KMS-11 (cell line): ENCODE measurements around the gene NUSAP1.

Source experiments
- H2AFZ ChIP-seq: fragments of 200-600 bp; sonication (generic); 2 replicates; pipeline ENCODE4 v1.6.1; 2016; ENCODE audit warnings: antibody characterized with exemption, mixed run types, low read depth
- H3K27ac ChIP-seq: fragments of 200-600 bp; sonication (generic); 2 replicates; pipeline ENCODE4 v1.6.1; 2016; ENCODE audit warnings: mild to moderate bottlenecking, mixed run types
- H3K27me3 ChIP-seq: fragments of 200-600 bp; sonication (generic); 2 replicates; pipeline ENCODE4 v1.6.1; 2017; ENCODE audit warnings: mild to moderate bottlenecking, low read depth, mixed run types, moderate library complexity; ENCODE audit not compliant: insufficient read depth
- H3K36me3 ChIP-seq: fragments of 200-600 bp; sonication (generic); 2 replicates; pipeline ENCODE4 v1.6.1; 2017; ENCODE audit warnings: mild to moderate bottlenecking, mixed run types; ENCODE audit not compliant: insufficient read depth
- H3K4me1 ChIP-seq: fragments of 200-600 bp; sonication (generic); 2 replicates; pipeline ENCODE4 v1.6.1; 2016; ENCODE audit warnings: mild to moderate bottlenecking, low read depth, mixed run types; ENCODE audit not compliant: poor library complexity, severe bottlenecking
- H3K4me2 ChIP-seq: fragments of 200-600 bp; sonication (generic); 2 replicates; pipeline ENCODE4 v1.7.0; 2016; ENCODE audit warnings: mild to moderate bottlenecking, mixed run types
- H3K4me3 ChIP-seq: fragments of 200-600 bp; sonication (generic); IDR thresholded peaks from 2 replicates; pipeline ENCODE4 v1.6.1; 2017; ENCODE audit warnings: low read depth, low read length, mixed read lengths; ENCODE audit not compliant: insufficient read depth
- H3K79me2 ChIP-seq: fragments of 200-600 bp; sonication (generic); 2 replicates; pipeline ENCODE4 v1.6.1; 2016; ENCODE audit warnings: low read depth, mixed run types; ENCODE audit not compliant: insufficient read depth
- H3K9ac ChIP-seq: fragments of 200-600 bp; sonication (generic); 2 replicates; pipeline ENCODE4 v1.6.1; 2016; ENCODE audit warnings: mild to moderate bottlenecking, mixed run types
- H4K20me1 ChIP-seq: fragments of 200-600 bp; sonication (generic); 2 replicates; pipeline ENCODE4 v1.6.1; 2016; ENCODE audit warnings: mild to moderate bottlenecking, mixed run types; ENCODE audit not compliant: insufficient read depth
- CTCF ChIP-seq: fragments of 200-600 bp; sonication (generic); conservative IDR thresholded peaks from 2 replicates; pipeline ENCODE4 v1.6.1; 2017; ENCODE audit warnings: low read depth, mild to moderate bottlenecking, antibody characterized with exemption, low read length, moderate library complexity, mixed read lengths

NUSAP1 gene

GRCh38 chr15:41347236-41347635 lies 14.6 kb downstream of the NUSAP1 start:
- no peaks in the 10 kb centered on the region for H4K20me1 ChIP-seq
- H3K27me3 ChIP-seq, result no peaks in the 10 kb centered on the region
- no peak overlapping the region for H3K27ac ChIP-seq
- TF ChIP-seq CTCF, result no peak
- peaks cover 4% of the 10 kb centered on the region for H3K4me1 ChIP-seq
- H3K4me3 ChIP-seq, result no peak overlapping the region
- H3K9ac ChIP-seq, result no peak overlapping the region
- no peak overlapping the region for H3K4me2 ChIP-seq
- H3K79me2 ChIP-seq, result peaks cover 37% of the 10 kb centered on the region; the same call in 1 of the 2 replicates
- no peak overlapping the region for H2AFZ ChIP-seq
- H3K36me3 ChIP-seq, result peaks cover 23% of the 10 kb centered on the region; the same call in 1 of the 2 replicates

GRCh38 chr15:41350057-41350717 lies 17.5 kb downstream of the NUSAP1 start:
- Histone ChIP-seq H2AFZ (no peak overlapping the region), H3K9ac (no peak overlapping the region), H3K4me1 (peaks cover 7% of the 10 kb centered on the region), H4K20me1 (no peaks in the 10 kb centered on the region), H3K79me2 (0 out of 2 replicates have a peak, but pooled peaks cover 9% of the 10 kb centered on the region), H3K27ac (no peak overlapping the region), H3K36me3 (peaks cover 14% of the 10 kb centered on the region; the same call in 1 of the 2 replicates), H3K27me3 (no peaks in the 10 kb centered on the region), H3K4me2 (no peak overlapping the region), H3K4me3 (no peak overlapping the region)
- no peak for TF ChIP-seq CTCF

- Histone ChIP-seq H3K9ac (no peak overlapping the region), H4K20me1 (no peaks in the 10 kb centered on the region), H3K27me3 (no peaks in the 10 kb centered on the region), H3K4me1 (peaks cover 7% of the 10 kb centered on the region), H3K36me3 (peaks cover 12% of the 10 kb centered on the region; the same call in 1 of the 2 replicates), H3K4me2 (no peak overlapping the region), H3K4me3 (no peak overlapping the region), H3K27ac (no peak overlapping the region), H3K79me2 (0 out of 2 replicates have a peak, but pooled peaks cover 2% of the 10 kb centered on the region), H2AFZ (no peak overlapping the region)
- TF ChIP-seq CTCF, result no peak
Measured at GRCh38 chr15:41354371-41354770, 21.7 kb downstream of the NUSAP1 start.

- no peak for TF ChIP-seq CTCF
- H3K4me2 ChIP-seq, result no peak overlapping the region
- no peak overlapping the region for H3K4me3 ChIP-seq
- H4K20me1 ChIP-seq, result no peaks in the 10 kb centered on the region
- H3K27ac ChIP-seq, result no peak overlapping the region
- H3K4me1 ChIP-seq, result no peaks in the 10 kb centered on the region
- peaks cover 7% of the 10 kb centered on the region for H3K79me2 ChIP-seq
- H3K36me3 ChIP-seq, result peaks cover 8% of the 10 kb centered on the region; the same call in 1 of the 2 replicates
- H3K9ac ChIP-seq, result no peak overlapping the region
- no peaks in the 10 kb centered on the region for H3K27me3 ChIP-seq
- no peak overlapping the region for H2AFZ ChIP-seq
Measured at GRCh38 chr15:41367418-41367817, 34.7 kb downstream of the NUSAP1 start.
